AG04450 (cell line): ENCODE results near the gene STAB1. TPM values are rescaled to one million over a fixed set of nuclear protein-coding genes. Genes with fewer than 3 reads are reported as not detected.

Source experiments
- CTCF ChIA-PET: fragments of 300-600, 350-600 bp; formaldehyde crosslinking; extraction: SDS; loops from one replicate; lab custom pipeline; 2022; ENCODE audit warnings: antibody characterized with exemption, inconsistent platforms; lab: Charles Lee
- POLR2A ChIA-PET: fragments of 350-600 bp; formaldehyde crosslinking; extraction: SDS; loops from one replicate; lab custom pipeline; 2021; ENCODE audit warnings: antibody characterized with exemption, inconsistent platforms; lab: Yijun Ruan, JAX
- DNase-seq: peaks from one replicate; pipeline ENCODE4 v3.0.0-alpha.2; 2011; ENCODE audit warnings: low read depth, low spot score
- H3K27ac ChIP-seq: one replicate; pipeline ENCODE4 v1.5.1; 2012; ENCODE audit warnings: low read depth, low read length, control low read depth
- H3K27me3 ChIP-seq: one replicate; pipeline ENCODE4 v1.6.0; 2012; ENCODE audit warnings: low read length; ENCODE audit not compliant: control insufficient read depth, insufficient read depth
- H3K4me3 ChIP-seq: 2 replicates; pipeline ENCODE4 v1.5.1; 2011; ENCODE audit warnings: mild to moderate bottlenecking, low read depth, low read length, control low read depth
- H3K9me3 ChIP-seq: 2 replicates; pipeline ENCODE4 v1.5.1; 2012; ENCODE audit warnings: low read length; ENCODE audit not compliant: control insufficient read depth, insufficient read depth
- CTCF ChIP-seq: IDR thresholded peaks from 2 replicates; pipeline ENCODE4 v1.5.1; 2011; ENCODE audit warnings: low read depth, low read length, control low read depth, inconsistent platforms
- polyA plus RNA-seq: library from polyadenylated mRNA; depleted of rRNA; stranded (reverse); fragments of >200 nt; gene quantifications from 2 replicates; pipeline ENCODE4 v1.2.3, GENCODE V29; 2011; rRNA removed
- small RNA-seq: library from RNA; depleted of rRNA; stranded (forward); fragments of <200 nt; gene quantifications from one replicate; pipeline ENCODE3, GENCODE V24; 2012; ENCODE audit warnings: low read depth; ENCODE audit not compliant: insufficient read length

Gene STAB1
- polyA plus RNA-seq, 1 experiment: 0.02 TPM

GRCh38 chr3:52572221-52572620, 77.1 kb downstream of the STAB1 start:
- H3K4me3 ChIP-seq: no peak overlapping the region
- no peak for DNase-seq
- ChIA-PET CTCF (interaction anchor here (0.6 kb wide), 1 partner anchor 97 kb away, joined by 3 read pairs; no protein-coding TSS in a partner anchor), POLR2A (no interaction called here)
- H3K27me3 ChIP-seq: no peaks in the 10 kb centered on the region
- H3K9me3 ChIP-seq: no peaks in the 10 kb centered on the region
- TF ChIP-seq CTCF: no peak
- no peak overlapping the region for H3K27ac ChIP-seq

Small RNA genes within 50 kb of the gene (small RNA-seq; reads per million reads assigned to genes)
- not detected for gene RNU6-856P
- not detected for gene RNU6ATAC16P

Other genes with a start within 250 kb of the STAB1 start
- gene PPM1M, start 249.6 kb upstream of the STAB1 start, polyA plus RNA-seq: 29.2 and 34.4 TPM in 2 replicates
- gene WDR82, start 216.7 kb upstream of the STAB1 start, polyA plus RNA-seq: 69.2 and 77.6 TPM in 2 replicates
- gene GLYCTK, start 207.5 kb upstream of the STAB1 start, polyA plus RNA-seq: 4.0 and 5.5 TPM in 2 replicates
- gene DNAH1, start 179.0 kb upstream of the STAB1 start, polyA plus RNA-seq: 1.4 and 1.9 TPM in 2 replicates
- gene BAP1, start 85.3 kb upstream of the STAB1 start, polyA plus RNA-seq: 44.1 and 48.7 TPM in 2 replicates
- 1.8 and 2.6 TPM in 2 replicates for gene PHF7, start 84.7 kb upstream of the STAB1 start, polyA plus RNA-seq
- 0.02 TPM in 1 of 2 replicates, not detected in the other for gene SEMA3G, start 50.2 kb upstream of the STAB1 start, polyA plus RNA-seq
- gene TNNC1, start 41.3 kb upstream of the STAB1 start, polyA plus RNA-seq: 1.7 and 1.9 TPM in 2 replicates
- 71.0 and 73.0 TPM in 2 replicates for gene NISCH, start 39.7 kb upstream of the STAB1 start, polyA plus RNA-seq
- gene NT5DC2, start 38.5 kb downstream of the STAB1 start, polyA plus RNA-seq: 97.9 and 154 TPM in 2 replicates
- gene UQCC5, start 41.3 kb downstream of the STAB1 start, polyA plus RNA-seq: 8.7 and 9.5 TPM in 2 replicates
- gene PBRM1, start 190.6 kb downstream of the STAB1 start, polyA plus RNA-seq: 31.3 and 40.6 TPM in 2 replicates
- gene GNL3, start 190.7 kb downstream of the STAB1 start, polyA plus RNA-seq: 71.6 and 81.7 TPM in 2 replicates
- 127 and 147 TPM in 2 replicates for gene GLT8D1, start 210.5 kb downstream of the STAB1 start, polyA plus RNA-seq
- 135 and 161 TPM in 2 replicates for gene SPCS1, start 210.8 kb downstream of the STAB1 start, polyA plus RNA-seq